Measurements from ENCODE around the gene RMRP.

Gene RMRP

GRCh38 chr9:35659340-35659739 is 1.5 kb upstream of the RMRP start:
- TF ChIP-seq CTCF (IDR thresholded peaks at IDR 0.05; ENCODE audit: insufficient read depth, low read depth, low read length, missing control alignments): no peak
- DNase-seq (ENCODE audit: low read depth): peak; percentile 66
- no peak overlapping the region for H3K4me3 ChIP-seq (ENCODE audit: low read length)

GRCh38 chr9:35658968-35659220 is 1.1 kb upstream of the RMRP start:
- peak; percentile 54 for DNase-seq (ENCODE audit: low read depth)
- peak overlapping the region; percentile 81 for H3K4me3 ChIP-seq (ENCODE audit: low read length)
- no peak for TF ChIP-seq CTCF (IDR thresholded peaks at IDR 0.05; ENCODE audit: insufficient read depth, low read depth, low read length, missing control alignments)

- peak within 1 kb of the TSS; percentile 81 for H3K4me3 ChIP-seq (ENCODE audit: low read length)
- peak; percentile 42 for TF ChIP-seq CTCF (IDR thresholded peaks at IDR 0.05; ENCODE audit: insufficient read depth, low read depth, low read length, missing control alignments)
- peak; percentile 77 for DNase-seq (ENCODE audit: low read depth)
Measured at GRCh38 chr9:35658137-35658967, 533 bp upstream of the RMRP start, which contains the start of gene CCDC107. Gene CCDC107, plus strand, starts transcription at chr9:35658292. Its CDS starts 88 bp downstream, at chr9:35658380.

- peak overlapping the region; percentile 81 for H3K4me3 ChIP-seq (ENCODE audit: low read length)
- DNase-seq (ENCODE audit: low read depth): peak; percentile 27
- TF ChIP-seq CTCF (IDR thresholded peaks at IDR 0.05; ENCODE audit: insufficient read depth, low read depth, low read length, missing control alignments): no peak
Measured at GRCh38 chr9:35656831-35657545, 831 bp downstream of the RMRP start.

- TF ChIP-seq CTCF (IDR thresholded peaks at IDR 0.05; ENCODE audit: insufficient read depth, low read depth, low read length, missing control alignments): no peak
- no peak for DNase-seq (ENCODE audit: low read depth)
- H3K4me3 ChIP-seq (ENCODE audit: low read length): no peak overlapping the region
Measured at GRCh38 chr9:35656348-35656747, 1.5 kb downstream of the RMRP start.

- no peak for TF ChIP-seq CTCF (IDR thresholded peaks at IDR 0.05; ENCODE audit: insufficient read depth, low read depth, low read length, missing control alignments)
- DNase-seq (ENCODE audit: low read depth): no peak
- H3K4me3 ChIP-seq (ENCODE audit: low read length): no peak overlapping the region
Measured at GRCh38 chr9:35653611-35654010, 4.2 kb downstream of the RMRP start.
